A549 (cell line): ENCODE data around the gene TSHZ2. TPM values are rescaled to one million over a fixed set of nuclear protein-coding genes. Genes with fewer than 3 reads are reported as not detected.

Source experiments
- ATAC-seq, 2 experiments: fragments of 200-7000 bp in 1 of 2; fragments of >200 bp in 1 of 2; cut with Nextera tagmentation in 1 of 2; cut with Tn5 transposase in 1 of 2; 3 replicates each; pipeline versions ENCODE4 v1.8.0 to v1.9.1; 2018 to 2020; ENCODE audit warnings: mild to moderate bottlenecking in 1 of 2, moderate library complexity in 1 of 2
- CTCF ChIA-PET: fragments of 300-600 bp; sonication (Branson Sonifier 250); formaldehyde crosslinking; extraction: SDS; loops from one replicate; lab custom pipeline; 2021; ENCODE audit warnings: antibody characterized with exemption, inconsistent platforms; lab: Yijun Ruan, JAX
- POLR2A ChIA-PET: fragments of 350-600 bp; formaldehyde crosslinking; extraction: SDS; loops from one replicate; lab custom pipeline; 2021; ENCODE audit warnings: antibody characterized with exemption, inconsistent platforms; lab: Yijun Ruan, JAX
- DNase-seq, 2 experiments: peaks; one replicate each; pipeline versions ENCODE4 v3.0.0 to v3.0.0-alpha.2; 2011 to 2016; ENCODE audit warnings: low read depth in 1 of 2, low spot score in 1 of 2
- FAIRE-seq: peaks from 2 replicates; lab custom pipeline; 2011; peaks lifted over from hg19 to GRCh38; lab: Jason Lieb, UNC
- H3K27ac ChIP-seq, 2 experiments: fragments of >200 bp; sonication (Bioruptor Twin); formaldehyde crosslinking; 3 replicates each; pipeline ENCODE4 v1.5.1; 2016 to 2017
- H3K4me1 ChIP-seq: fragments of >200 bp; sonication (Bioruptor Twin); formaldehyde crosslinking; 3 replicates; pipeline ENCODE4 v1.6.1; 2016
- H3K4me2 ChIP-seq: fragments of >200 bp; sonication (Bioruptor Twin); formaldehyde crosslinking; 3 replicates; pipeline ENCODE4 v1.6.1; 2016
- H3K4me3 ChIP-seq: fragments of >200 bp; sonication (Bioruptor Twin); formaldehyde crosslinking; 3 replicates; pipeline ENCODE4 v1.5.1; 2016
- H3K9me3 ChIP-seq: fragments of >200 bp; sonication (Bioruptor Twin); formaldehyde crosslinking; 3 replicates; pipeline ENCODE4 v1.6.1; 2016
- BCL3 ChIP-seq: fragments of >200 bp; sonication (Bioruptor Twin); formaldehyde crosslinking; IDR thresholded peaks from 3 replicates; pipeline ENCODE4 v1.6.1; 2016
- CBX2 ChIP-seq: fragments of 200-600 bp; sonication (generic); IDR thresholded peaks from 2 replicates; pipeline ENCODE4 v1.6.1; 2016; ENCODE audit warnings: low read depth, mild to moderate bottlenecking, borderline replicate concordance
- E2F6 ChIP-seq: IDR thresholded peaks from 2 replicates; pipeline ENCODE4 v1.6.1; 2012; ENCODE audit warnings: low read depth, borderline replicate concordance
- EHMT2 ChIP-seq: fragments of 200-600 bp; sonication (generic); IDR thresholded peaks from 2 replicates; pipeline ENCODE4 v1.6.1; 2016; ENCODE audit warnings: antibody characterized with exemption, low read depth, mild to moderate bottlenecking, moderate library complexity
- GATA3 ChIP-seq: IDR thresholded peaks from 2 replicates; pipeline ENCODE4 v1.6.1; 2012; ENCODE audit warnings: borderline replicate concordance
- NR3C1 ChIP-seq: fragments of >200 bp; sonication (Bioruptor Twin); formaldehyde crosslinking; IDR thresholded peaks from 3 replicates; pipeline ENCODE4 v1.6.1; 2017
- PBX3 ChIP-seq: IDR thresholded peaks from 2 replicates; pipeline ENCODE4 v1.6.1; 2012
- POLR2A ChIP-seq: IDR thresholded peaks from 2 replicates; pipeline ENCODE4 v1.6.1; 2012; ENCODE audit warnings: mild to moderate bottlenecking, low read length
- RARB ChIP-seq: fragments of 250-450 bp; sonication (Bioruptor Pico); IDR thresholded peaks from 2 replicates; pipeline ENCODE4 v1.8.0; 2021; ENCODE audit warnings: mild to moderate bottlenecking, moderate library complexity
- RCOR1 ChIP-seq: fragments of 150-350 bp; IDR thresholded peaks from 2 replicates; pipeline ENCODE4 v1.6.1; 2014; ENCODE audit warnings: antibody characterized with exemption, low read length, low read depth
- RNF2 ChIP-seq: fragments of 200-600 bp; sonication (generic); IDR thresholded peaks from 2 replicates; pipeline ENCODE4 v1.6.1; 2016; ENCODE audit warnings: low read depth, mild to moderate bottlenecking, antibody characterized with exemption, moderate library complexity, borderline replicate concordance
- SREBF2 ChIP-seq: fragments of 450-650 bp; IDR thresholded peaks from 2 replicates; pipeline ENCODE4 v1.6.1; 2014; ENCODE audit warnings: mild to moderate bottlenecking, moderate library complexity
- TP53 ChIP-seq: fragments of 250-450 bp; sonication (Bioruptor Pico); IDR thresholded peaks from 2 replicates; pipeline ENCODE4 v1.5.0; 2021; ENCODE audit warnings: mild to moderate bottlenecking, moderate library complexity
- USF2 ChIP-seq: fragments of 450-650 bp; IDR thresholded peaks from 2 replicates; pipeline ENCODE4 v1.6.1; 2014; ENCODE audit warnings: antibody characterized with exemption
- ZC3H11A ChIP-seq: fragments of 450-650 bp; IDR thresholded peaks from 2 replicates; pipeline ENCODE4 v1.6.1; 2014; ENCODE audit warnings: antibody characterized with exemption, mild to moderate bottlenecking
- ZFP36 ChIP-seq: fragments of 450-650 bp; IDR thresholded peaks from 2 replicates; pipeline ENCODE4 v1.6.1; 2014; ENCODE audit warnings: borderline replicate concordance; ENCODE audit not compliant: partially characterized antibody
- ZNF302 ChIP-seq: fragments of 250-450 bp; sonication (Bioruptor Pico); IDR thresholded peaks from 2 replicates; pipeline ENCODE4 v1.9.0; 2021; ENCODE audit warnings: inconsistent platforms, mild to moderate bottlenecking, moderate library complexity
- WGBS: methylation state at CpG from one replicate; pipeline ENCODE4 v1.1.6; 2017; ENCODE audit errors: missing lambda C conversion rate; 5-methylcytosine and 5-hydroxymethylcytosine counted together
- polyA plus RNA-seq, 4 experiments: library from polyadenylated mRNA; depleted of rRNA in 3 of 4; stranded (reverse); fragments of >200 nt; fragmentation: RNase III in 1 of 4; extraction: RNeasy Plus Mini Kit Qiagen cat#74134 plus additional on column Dnase treatment in 1 of 4; gene quantifications; 2 replicates in 3 of 4; 3 replicates in 1 of 4; pipeline ENCODE4 v1.2.3, GENCODE V29; 2011 to 2017
- TF ChIP-seq, protein P1 (sequence below): fragments of >200 bp; sonication (Bioruptor Twin); formaldehyde crosslinking; IDR thresholded peaks from 3 replicates; pipeline ENCODE4 v1.5.1; 2016

The TSHZ2 gene
- polyA plus RNA-seq, 2 of the 4 experiments (the other 2 are of a cell fraction): not detected

GRCh38 chr20:53244711-53245110 is 272.6 kb downstream of the TSHZ2 start (continued):
- no peak for TF ChIP-seq USF2
- TF ChIP-seq ZNF302: no peak
- TF ChIP-seq, all 56 proteins: peak for 0

- ATAC-seq (no peak), FAIRE-seq (no peak), DNase-seq (no peak)
- H3K9me3 ChIP-seq: no peaks in the 10 kb centered on the region
- ChIA-PET POLR2A (no interaction called here), CTCF (interaction anchor here (0.8 to 2.0 kb wide), 3 partner anchors 10 to 1423 kb away, joined by 3 to 5 read pairs (median 3); no protein-coding TSS in a partner anchor)
- no peak overlapping the region for H3K4me2 ChIP-seq
- no peak overlapping the region for H3K27ac ChIP-seq
- H3K4me1 ChIP-seq: no peaks in the 10 kb centered on the region
- no peak overlapping the region for H3K4me3 ChIP-seq
- TF ChIP-seq GATA3 (no peak), RCOR1 (no peak), ZFP36 (no peak), PBX3 (no peak), CBX2 (no peak), BCL3 (no peak), TP53 (no peak), EHMT2 (no peak), POLR2A (no peak), ZC3H11A (no peak), SREBF2 (no peak), RNF2 (no peak), NR3C1 (no peak), RARB (CRISPR knock-in tag) (no peak)
- TF ChIP-seq, protein P1, sequence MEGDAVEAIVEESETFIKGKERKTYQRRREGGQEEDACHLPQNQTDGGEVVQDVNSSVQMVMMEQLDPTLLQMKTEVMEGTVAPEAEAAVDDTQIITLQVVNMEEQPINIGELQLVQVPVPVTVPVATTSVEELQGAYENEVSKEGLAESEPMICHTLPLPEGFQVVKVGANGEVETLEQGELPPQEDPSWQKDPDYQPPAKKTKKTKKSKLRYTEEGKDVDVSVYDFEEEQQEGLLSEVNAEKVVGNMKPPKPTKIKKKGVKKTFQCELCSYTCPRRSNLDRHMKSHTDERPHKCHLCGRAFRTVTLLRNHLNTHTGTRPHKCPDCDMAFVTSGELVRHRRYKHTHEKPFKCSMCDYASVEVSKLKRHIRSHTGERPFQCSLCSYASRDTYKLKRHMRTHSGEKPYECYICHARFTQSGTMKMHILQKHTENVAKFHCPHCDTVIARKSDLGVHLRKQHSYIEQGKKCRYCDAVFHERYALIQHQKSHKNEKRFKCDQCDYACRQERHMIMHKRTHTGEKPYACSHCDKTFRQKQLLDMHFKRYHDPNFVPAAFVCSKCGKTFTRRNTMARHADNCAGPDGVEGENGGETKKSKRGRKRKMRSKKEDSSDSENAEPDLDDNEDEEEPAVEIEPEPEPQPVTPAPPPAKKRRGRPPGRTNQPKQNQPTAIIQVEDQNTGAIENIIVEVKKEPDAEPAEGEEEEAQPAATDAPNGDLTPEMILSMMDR: no peak
- 6% methylated on average over 1 of the region's 1 CpG for WGBS
Observed at GRCh38 chr20:53245574-53245973, 273.4 kb downstream of the TSHZ2 start.

DNA sequence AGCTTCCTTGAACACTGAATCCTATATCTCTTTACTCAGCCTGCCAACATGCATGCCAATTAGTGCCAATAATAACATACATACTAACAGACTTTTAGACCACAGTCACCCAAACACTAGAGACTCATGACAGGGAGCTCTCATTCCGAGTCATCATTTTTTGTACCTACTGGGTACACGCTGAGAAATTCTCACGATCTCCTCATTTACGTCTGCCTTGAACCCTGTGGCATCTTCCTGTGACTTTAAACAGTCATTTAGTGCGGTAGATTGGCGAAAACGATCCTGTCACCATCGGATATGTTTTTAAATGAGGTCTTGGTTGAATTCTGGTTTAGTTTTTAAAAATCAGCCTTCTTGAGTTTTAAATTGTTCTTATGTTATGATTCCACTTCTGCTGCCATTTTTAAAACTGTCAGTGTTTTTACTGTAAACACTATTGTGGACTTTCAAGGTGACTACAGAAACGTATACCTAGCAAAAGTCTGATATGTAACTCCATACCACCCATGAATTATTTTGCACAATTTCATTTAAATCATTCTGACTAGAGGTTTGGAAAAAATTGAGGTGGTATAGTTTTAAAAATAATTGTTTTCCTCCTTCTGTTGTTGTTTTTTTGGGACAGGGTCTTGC is 275.4 kb downstream of the TSHZ2 start:
- CTCF ChIA-PET: interaction anchor here (0.6 kb wide), 1 partner anchor 250 kb away, joined by 3 read pairs; no protein-coding TSS in a partner anchor
- no peak for FAIRE-seq
- no peaks in the 10 kb centered on the region for H3K4me1 ChIP-seq

More for the DNA sequence above, 275.4 kb downstream of the TSHZ2 start:
- ATAC-seq (no peak), DNase-seq (no peak)
- WGBS: 15% methylated on average over 9 of the region's 9 CpGs
- Histone ChIP-seq H3K4me2 (no peak overlapping the region), H3K27ac (no peak overlapping the region), H3K4me3 (no peak overlapping the region), H3K9me3 (no peaks in the 10 kb centered on the region)
- POLR2A ChIA-PET: no interaction called here
- TF ChIP-seq E2F6: no peak
